ENCODE results near the gene ZC2HC1B.

GRCh38 chr6:143911028-143911427, 46.8 kb downstream of the ZC2HC1B start:
- TF ChIP-seq EP300 (IDR thresholded peaks at IDR 0.05; ENCODE audit: borderline replicate concordance in 1 of 2, low read depth in 2 of 2, low read length in 2 of 2) (no peak), ZNF274 (IDR thresholded peaks at IDR 0.05; ENCODE audit: borderline replicate concordance, extremely low read depth, low read length) (no peak), MAX (IDR thresholded peaks at IDR 0.05) (no peak), POLR2AphosphoS5 (IDR thresholded peaks at IDR 0.05; ENCODE audit: low read depth, low read length) (no peak), KDM1A (IDR thresholded peaks at IDR 0.05; ENCODE audit: borderline replicate concordance, low read length) (no peak)
- TF ChIP-seq, protein P1, sequence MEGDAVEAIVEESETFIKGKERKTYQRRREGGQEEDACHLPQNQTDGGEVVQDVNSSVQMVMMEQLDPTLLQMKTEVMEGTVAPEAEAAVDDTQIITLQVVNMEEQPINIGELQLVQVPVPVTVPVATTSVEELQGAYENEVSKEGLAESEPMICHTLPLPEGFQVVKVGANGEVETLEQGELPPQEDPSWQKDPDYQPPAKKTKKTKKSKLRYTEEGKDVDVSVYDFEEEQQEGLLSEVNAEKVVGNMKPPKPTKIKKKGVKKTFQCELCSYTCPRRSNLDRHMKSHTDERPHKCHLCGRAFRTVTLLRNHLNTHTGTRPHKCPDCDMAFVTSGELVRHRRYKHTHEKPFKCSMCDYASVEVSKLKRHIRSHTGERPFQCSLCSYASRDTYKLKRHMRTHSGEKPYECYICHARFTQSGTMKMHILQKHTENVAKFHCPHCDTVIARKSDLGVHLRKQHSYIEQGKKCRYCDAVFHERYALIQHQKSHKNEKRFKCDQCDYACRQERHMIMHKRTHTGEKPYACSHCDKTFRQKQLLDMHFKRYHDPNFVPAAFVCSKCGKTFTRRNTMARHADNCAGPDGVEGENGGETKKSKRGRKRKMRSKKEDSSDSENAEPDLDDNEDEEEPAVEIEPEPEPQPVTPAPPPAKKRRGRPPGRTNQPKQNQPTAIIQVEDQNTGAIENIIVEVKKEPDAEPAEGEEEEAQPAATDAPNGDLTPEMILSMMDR (IDR thresholded peaks at IDR 0.05; ENCODE audit: control extremely low read depth in 1 of 3, insufficient read depth in 1 of 3, low read depth in 1 of 3, low read length in 3 of 3): no peak
